ENCODE measurements around the gene RBM3.

RBM3 gene

DNA sequence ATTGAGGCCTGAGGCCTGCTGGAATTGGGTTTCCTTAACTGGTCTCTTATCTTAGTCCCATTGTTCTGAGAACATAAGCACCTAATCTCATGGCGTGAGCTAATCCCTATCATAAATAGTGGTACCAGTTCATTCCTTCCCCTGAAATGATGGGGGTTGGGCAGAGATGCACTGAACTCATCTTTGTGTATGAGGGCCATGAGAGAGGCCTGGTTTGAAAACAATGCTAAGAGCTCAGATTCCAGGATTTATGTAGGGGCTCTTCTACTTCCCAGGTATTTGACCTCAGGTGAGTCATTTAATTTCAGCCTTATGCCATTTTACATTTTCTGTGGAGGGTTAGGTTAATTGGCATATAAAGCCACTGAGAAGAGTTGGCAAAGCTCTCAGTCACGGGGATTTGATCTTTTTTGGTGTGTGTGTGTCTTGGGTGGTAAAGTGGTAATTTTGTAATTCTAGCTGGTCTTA lies 4.4 kb downstream of the RBM3 start:
- DNase-seq (ENCODE audit: low read depth, low spot score): no peak

DNA sequence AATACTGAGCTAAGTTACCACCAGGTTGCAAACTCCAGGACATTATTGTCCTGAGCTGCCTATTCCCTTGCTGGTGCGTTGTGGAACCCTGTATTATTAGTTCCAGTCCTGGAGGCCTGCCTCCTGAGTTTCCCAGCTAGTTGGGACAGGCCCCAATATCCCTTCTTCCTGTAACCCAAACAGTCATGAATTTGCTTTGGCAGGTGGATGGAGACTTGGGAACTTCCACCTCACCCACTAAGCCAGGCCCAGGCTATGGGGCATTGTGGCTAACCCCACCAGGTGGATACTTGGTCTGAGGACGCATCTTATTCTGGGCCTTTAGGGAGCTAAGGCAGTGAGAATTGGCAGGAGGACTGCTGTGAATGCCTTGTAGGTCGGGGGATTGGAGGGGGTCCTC lies 5.0 kb downstream of the RBM3 start:
- DNase-seq (ENCODE audit: low read depth, low spot score): no peak

DNA sequence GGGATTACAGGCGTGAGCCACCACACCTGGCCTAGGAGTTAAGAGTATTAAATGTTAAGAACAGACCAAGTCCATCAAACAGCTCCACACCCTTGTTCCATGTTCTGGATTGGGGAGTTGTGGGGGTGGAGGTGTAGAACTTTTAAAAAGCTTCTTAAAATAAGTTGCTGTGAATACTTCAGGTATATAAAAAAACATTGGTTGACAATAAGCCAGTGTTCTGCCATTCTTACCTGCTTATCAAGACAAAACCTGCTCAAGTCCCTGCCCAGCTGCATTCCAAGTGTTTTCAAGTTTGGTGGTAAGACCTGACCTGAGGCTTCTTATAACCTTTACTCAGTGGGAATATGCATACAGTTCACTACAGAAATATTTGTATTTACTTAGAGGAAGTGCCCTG lies 6.4 kb downstream of the RBM3 start:
- no peak for DNase-seq (ENCODE audit: low read depth, low spot score)

DNA sequence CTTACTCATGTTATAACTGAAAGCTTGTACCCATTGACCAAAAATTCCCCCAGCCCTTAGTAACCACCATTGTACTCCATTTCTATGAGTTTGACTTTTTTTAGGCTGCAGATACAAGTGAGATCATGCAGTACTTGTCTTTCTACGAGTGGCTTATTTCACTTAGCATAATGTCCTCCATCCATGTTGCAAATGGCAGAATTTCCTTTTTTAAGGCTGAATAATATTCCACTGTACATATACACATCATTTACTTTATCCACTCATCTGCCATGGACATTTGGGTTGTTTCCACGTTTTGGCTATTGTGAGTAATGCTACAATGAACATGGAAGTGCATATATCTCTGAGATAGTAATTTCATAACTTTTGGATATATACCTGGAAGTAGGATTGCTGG lies 10.4 kb downstream of the RBM3 start:
- no peak for DNase-seq (ENCODE audit: low read depth, low spot score)

DNA sequence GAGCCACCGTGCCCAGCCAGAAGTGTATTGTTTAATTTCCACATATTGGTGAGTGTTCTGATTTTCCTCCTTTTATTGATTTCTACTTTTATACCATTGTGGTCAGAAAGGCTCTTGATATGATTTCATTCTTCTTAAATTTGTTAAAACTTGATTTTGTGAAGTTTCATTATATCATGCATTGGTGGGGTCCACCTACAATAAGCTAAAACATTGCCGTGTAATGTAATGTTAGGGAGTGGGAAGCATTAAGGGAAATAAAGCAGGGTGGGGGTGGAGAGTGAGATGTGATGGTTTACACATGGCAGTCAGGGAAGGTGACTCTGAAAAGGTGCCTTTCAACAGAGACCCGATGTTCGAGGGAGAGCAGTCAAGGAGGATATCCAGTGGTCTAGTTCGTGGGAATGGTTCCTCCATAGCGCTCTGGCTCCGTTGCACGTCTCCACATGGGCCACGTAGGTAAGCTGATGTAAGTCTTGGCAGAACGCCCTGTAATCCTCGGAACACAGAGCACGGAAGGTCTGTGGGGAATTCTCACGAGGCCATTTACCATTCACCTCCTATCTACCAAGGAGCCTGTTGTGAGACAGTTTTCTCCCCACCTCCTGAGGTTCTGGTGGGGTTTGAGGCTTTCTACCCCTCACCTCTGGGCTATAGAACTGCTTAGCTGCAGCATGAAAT lies 15.3 kb downstream of the RBM3 start:
- no peak for DNase-seq (ENCODE audit: low read depth, low spot score)

DNA sequence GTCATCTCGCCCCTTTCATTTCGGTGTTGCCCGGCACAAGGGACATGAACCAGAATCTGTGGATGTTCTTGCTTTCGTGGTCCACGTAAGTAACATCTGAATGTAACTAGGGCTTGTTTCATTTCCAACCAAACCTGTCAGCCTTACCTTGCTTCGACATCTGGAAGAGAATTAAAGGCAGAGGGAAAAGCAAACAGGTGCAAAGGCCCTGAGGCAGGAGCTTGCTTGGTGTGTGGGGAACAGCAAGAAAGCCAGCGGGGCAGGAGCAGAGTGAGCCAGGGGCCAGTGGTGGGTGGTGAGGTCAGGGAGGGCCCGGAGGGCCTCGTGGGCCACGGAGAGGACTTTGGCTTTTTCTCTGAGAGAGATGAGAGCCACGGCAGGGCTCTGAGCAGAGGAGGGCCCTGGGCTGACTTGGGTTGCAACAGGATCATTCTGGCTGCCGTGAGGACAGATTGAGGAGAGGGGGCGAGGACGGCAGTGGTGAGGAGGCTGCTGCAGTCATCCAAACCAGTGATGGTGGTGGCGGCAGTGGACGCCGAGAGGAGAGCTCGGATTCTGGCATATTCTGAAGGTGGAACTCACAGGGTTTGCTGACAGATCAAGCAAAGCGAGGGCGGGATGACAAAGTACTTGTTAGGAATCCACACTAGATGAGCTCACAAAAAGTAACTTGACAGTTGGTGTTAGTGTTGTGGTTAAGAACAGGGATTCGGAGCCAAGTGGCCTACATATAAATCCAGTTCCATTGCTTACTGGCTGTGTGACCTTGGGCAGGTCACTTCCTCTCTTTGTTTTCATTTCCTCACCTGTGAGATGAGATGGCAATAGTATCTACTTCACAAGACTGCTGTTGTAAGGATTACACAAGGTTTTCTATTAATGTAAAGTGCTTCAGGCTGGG lies 16.2 kb downstream of the RBM3 start:
- no peak for DNase-seq (ENCODE audit: low read depth, low spot score)

DNA sequence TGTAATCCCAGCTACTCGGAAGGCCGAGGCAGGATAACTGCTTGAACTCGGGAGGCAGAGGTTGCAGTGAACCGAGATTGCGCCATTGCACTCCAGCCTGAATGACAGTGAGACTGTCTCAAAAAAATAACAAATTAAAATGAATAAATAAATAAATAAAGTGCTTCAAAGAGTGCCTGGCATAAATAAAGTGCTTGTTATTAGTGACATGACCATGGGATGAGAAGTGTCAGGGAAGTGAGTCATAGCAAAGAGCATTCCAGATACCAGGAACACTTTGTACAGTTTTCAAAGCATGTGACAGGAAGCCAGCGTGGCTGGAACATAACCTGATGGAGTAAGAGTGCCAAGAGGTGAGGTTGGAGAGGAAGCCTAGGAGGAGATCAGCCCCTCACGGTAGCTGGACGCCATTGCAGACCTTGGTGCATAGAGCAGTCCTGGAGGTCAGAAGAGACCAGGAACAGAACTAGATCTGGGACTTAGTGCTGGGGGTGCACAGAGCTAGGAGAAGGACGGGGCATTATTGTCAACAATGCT lies 17.0 kb downstream of the RBM3 start:
- no peak for DNase-seq (ENCODE audit: low read depth, low spot score)

DNA sequence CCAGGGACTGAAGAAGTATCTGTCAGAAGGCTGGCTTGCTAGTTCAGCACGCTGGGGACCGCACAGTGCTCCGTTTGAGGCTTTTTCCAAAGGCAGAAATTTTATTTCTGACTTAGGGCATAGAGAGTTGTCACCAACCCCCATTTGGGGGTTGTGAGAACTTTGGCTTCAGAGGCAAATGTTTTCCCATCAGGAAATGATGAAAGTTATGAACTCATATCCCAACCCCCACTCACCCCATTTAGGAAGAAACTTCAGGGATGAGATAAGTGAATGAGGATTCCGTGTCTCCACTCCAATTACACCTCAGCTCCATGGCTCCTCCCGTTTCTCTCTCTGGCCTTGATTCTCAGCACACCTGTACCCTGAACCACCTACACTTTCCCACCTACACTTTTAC lies 18.7 kb downstream of the RBM3 start:
- DNase-seq (ENCODE audit: low read depth, low spot score): no peak

DNA sequence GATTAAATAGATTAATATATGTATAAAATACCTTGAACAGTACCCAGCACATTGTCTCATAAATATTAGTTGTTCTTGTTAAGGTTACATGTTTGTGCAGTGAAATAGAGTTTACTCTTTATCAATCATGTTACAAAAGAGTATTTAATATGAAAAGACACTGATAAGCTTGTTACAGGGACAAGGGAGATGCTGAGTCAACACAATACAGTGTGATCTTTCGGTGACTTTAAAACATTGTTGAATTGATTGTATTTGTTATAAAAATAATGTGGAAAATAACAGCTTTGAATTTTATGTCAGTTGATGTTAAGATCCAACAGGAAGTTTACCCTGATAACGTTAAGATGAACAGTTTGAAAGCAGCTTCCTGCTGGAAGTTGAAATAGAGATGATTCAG lies 21.6 kb downstream of the RBM3 start:
- no peak for DNase-seq (ENCODE audit: low read depth, low spot score)

DNA sequence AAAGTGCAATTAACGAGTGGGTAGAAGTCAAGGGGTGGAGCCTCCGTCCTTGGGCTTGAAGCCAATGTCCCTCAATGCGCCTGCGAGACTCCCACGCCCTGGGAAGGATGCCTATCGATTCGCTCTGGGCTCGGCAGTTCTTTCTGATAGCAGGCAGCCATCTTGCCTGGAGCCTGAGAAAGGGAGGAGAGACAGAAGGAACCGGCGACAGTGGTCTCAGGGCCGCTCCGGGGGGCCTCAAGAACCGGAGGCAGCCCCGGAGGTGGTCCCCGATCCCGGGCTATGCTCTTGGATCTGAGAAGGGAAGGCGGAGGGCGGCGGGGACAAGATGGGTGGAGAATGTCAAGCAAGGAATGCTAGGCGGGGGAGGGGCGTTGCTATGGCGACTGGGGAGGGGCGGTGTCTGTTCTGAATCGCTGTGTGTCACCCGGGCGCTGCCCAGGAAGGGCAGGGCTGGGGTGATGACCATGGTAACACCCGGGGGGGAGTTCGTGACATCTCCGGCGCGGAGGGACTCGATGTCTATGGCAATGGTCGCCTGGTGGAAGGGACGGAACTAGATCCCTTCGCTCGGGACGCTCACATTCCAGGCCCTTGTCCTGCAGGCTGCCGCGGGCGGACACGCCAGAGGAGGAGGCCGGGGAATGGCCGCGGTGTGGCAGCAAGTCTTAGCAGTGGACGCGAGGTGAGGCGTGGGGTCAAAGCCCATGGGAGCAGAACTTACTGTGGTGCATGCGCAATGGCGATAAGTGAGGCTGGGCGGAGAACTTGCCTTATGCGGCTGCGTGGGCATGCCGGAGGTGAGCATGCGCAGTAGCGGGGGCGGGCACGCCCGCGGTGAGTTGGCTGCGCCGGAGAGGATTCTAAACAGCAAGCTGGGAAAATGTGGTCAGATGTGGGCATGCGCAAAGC lies 23.3 kb downstream of the RBM3 start, which contains the start of gene WDR13:
TSS of gene WDR13 (plus strand) at position 140 of the 912 bp plus-strand sequence. CDS start at position 645, 505 bp downstream.
- peak; percentile 92 for DNase-seq (ENCODE audit: low read depth, low spot score)

DNA sequence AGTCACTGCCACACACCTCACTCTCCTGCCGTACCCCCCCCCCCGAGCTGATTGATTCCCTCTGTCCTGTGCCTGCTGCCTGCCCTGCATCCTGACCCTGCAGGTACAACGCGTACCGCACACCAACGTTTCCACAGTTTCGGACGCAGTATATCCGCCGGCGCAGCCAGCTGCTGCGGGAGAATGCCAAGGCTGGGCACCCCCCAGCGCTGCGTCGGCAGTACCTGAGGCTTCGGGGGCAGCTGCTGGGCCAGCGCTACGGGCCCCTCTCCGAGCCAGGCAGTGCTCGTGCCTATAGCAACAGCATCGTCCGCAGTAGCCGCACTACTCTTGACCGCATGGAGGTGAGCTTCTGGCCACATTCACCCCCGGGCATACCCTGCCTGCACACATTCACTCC lies 24.3 kb downstream of the RBM3 start:
- DNase-seq (ENCODE audit: low read depth, low spot score): no peak

DNA sequence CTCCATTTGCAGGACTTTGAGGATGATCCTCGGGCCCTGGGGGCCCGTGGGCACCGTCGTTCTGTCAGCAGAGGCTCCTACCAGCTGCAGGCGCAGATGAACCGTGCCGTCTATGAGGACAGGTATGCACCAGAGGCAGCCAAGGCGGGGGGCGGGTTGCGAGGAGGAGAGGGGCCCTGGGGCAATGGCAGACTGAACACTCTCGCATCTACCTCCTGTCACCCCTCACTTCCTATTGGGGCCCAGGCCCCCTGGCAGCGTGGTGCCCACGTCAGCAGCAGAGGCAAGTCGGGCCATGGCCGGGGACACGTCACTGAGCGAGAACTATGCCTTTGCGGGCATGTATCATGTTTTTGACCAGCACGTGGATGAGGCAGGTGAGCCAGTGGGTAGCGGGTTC lies 25.1 kb downstream of the RBM3 start:
- DNase-seq (ENCODE audit: low read depth, low spot score): no peak

DNA sequence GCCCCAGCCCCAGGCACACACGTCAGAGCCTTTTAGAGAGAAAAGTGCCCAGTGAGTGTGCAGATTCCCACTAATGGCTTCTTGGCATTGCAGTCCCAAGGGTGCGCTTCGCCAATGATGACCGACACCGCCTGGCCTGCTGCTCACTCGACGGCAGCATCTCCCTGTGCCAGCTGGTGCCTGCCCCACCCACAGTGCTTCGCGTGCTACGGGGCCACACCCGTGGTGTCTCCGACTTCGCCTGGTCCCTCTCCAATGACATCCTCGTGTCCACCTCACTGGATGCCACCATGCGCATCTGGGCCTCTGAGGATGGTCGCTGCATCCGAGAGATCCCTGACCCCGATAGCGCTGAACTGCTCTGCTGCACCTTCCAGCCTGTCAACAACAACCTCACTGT lies 25.9 kb downstream of the RBM3 start:
- no peak for DNase-seq (ENCODE audit: low read depth, low spot score)

DNA sequence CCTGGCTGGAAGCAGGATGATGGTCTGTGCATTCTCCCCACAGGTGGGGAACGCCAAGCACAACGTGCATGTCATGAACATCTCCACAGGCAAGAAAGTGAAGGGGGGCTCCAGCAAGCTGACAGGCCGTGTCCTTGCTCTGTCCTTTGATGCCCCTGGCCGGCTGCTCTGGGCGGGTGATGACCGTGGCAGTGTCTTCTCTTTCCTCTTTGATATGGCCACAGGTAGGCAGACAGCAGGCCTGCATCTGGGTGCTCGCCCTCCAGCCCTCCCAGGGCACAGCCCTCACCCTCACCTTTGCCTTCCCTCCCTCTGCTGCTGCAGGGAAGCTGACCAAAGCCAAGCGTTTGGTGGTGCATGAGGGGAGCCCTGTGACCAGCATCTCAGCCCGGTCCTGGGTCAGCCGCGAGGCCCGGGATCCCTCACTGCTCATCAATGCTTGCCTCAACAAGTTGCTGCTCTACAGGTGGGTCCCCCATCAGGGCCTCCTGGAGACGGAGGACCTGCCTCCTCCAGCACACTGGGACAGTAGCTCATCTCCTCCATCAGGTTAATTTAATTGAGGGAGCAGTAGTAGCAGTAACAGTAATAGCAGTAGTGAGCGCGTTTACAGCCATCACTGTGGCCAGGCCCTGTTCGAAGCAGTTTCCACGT lies 27.6 kb downstream of the RBM3 start:
- no peak for DNase-seq (ENCODE audit: low read depth, low spot score)

DNA sequence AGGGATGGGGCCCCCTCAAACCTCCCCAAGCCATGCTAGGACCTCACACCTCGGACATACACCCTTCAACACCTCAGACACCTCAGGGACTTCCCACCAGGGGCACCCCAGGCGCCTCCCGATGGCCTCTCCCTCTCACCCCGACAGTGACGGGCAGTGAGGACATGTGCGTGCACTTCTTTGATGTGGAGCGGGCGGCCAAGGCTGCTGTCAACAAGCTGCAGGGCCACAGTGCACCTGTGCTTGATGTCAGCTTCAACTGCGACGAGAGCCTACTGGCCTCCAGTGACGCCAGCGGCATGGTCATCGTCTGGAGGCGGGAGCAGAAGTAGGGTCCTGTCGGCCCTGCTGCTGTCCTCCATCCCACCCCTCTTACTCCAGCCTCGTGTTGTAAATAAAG lies 30.4 kb downstream of the RBM3 start:
- no peak for DNase-seq (ENCODE audit: low read depth, low spot score)

DNA sequence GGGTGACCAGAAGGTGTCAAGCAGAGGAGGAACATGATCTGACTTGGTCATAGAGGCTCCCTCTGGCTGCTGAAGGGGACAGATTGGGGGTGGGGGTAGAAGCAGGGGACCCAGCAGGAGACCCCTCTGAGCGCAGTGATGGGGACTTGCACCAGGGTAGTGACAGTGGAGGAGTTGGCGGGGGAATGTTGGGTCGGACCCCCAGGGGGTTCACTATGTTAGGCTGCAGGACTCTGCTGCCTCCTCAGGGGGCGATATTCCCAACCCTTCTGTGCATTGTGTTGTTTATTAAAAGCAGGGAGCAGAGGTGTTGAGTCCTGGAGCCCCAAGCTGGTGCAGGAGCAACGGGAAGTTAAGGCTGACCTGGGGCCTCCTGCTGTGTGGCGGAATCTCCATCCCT lies 31.8 kb downstream of the RBM3 start:
- DNase-seq (ENCODE audit: low read depth, low spot score): no peak

DNA sequence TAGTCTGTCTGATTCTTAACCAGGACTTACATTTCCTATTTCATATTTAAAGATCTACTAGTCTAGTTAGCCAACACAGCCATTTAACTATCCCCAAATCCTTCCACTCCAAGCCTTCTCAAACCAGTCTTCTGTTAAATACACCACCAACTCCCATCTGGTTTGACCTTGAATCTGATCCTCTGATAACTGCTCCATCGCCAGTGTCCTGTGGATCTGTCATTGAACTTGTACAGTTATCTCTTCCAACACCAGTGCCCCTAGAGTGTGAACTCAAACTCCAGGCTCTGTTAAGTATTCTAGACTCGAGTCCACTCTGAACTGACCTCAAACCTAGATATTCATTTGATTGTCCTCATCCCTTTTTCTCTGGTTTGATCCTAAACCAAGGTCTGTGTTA lies 37.4 kb downstream of the RBM3 start:
- DNase-seq (ENCODE audit: low read depth, low spot score): no peak

DNA sequence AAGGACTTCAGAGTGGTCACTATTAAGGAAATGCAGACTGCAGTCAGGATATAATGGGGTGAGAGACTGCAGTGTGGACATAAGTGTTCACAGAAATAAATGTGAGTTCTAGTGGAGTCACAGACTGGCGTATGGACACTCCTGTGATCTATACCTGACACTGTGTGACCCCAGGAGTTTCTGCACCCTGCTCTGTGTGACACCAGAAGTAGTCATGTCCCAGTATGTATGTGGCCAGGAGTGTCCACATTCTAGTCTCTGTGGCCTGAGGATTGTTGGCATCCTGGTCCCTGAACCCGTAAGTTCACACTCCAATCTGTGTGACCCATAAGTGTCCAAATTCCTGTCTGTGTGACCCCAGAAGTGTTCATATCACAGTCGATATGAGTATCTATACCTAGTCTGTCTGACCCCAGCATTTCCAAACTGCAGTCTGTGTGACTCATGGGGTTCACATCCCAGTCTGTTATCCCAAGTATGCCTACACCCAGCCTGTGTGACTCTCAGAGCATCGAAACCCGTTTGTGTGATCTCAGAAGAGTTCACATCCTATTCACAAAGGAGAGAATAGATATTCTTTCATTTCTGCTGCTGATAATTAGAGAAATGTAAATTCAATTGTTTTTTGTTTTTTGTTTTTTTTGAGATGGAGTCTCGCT lies 39.3 kb downstream of the RBM3 start:
- DNase-seq (ENCODE audit: low read depth, low spot score): no peak

DNA sequence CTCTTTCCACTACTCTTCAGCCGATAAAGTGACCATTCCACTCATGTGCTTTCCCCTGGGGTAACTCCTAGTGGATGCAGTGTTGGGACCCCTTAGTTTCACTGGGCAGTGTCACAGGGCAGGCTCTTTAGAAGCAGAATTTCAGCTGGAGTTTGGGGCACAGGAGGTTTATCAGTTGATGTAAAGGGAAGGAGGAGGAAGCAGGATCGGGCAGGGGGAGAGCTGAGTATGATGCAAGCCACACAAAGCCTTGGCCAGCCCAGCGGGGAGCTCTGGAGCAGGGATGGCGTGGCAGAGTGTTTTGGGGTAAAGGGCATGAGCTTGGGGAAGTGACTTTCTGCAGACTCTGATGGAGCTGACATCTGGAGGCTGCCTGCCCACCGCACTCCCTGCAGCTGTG lies 42.3 kb downstream of the RBM3 start:
- DNase-seq (ENCODE audit: low read depth, low spot score): no peak

DNA sequence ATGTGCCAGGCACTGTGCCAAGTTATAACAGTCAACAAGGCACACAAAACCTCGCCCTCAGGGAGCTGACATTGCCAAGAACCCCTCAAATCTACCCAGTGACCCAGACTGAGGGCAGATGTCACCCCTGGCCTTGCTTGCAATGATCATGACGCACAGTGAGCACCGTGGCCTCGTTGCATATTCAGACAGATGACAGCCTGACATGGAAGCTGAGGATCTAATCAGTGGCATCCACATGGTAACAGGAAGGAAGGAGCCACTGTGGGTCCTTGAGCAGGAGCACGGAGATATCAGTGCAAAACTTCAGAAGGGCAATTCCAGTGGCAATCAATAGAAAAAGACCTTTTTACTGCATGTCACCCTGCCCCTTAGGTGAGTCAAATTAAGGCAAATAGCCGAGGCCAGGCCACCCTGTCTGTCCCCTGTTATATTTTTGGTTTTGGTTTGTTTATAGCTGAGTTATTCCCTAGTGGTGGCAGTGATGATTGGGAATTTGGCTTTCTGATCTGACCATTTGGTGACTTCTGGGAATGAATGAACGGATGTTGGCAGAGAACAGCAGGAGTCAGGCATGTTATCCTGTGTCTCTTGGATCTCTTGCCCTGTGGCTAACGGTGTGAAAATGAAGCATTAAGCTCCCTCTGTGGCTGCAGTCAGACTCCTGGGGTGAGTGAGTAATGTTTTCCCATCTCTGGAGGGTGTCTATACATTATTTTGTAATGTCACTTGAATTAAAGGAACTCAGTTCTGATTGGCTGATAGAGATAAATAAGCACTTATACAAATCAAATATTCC lies 43.5 kb downstream of the RBM3 start:
- DNase-seq (ENCODE audit: low read depth, low spot score): no peak
